Measurements from ENCODE around the gene NASP. TPM values are rescaled to one million over a fixed set of nuclear protein-coding genes. Genes with fewer than 3 reads are reported as not detected.

The NASP gene
- total and polyA plus RNA-seq, 2 of the 4 experiments (the other 2 are of a cell fraction) = 56.6 to 124 TPM

GRCh38 chr1:45643321-45643720 lies 59.5 kb downstream of the NASP start:
- intact Hi-C loops (cut with micrococcal nuclease) = loop anchor here (5.0 kb wide), 1 partner anchor 239 kb away; no protein-coding TSS in a partner anchor
- DNase-seq (no peak), ATAC-seq (ENCODE audit: low read depth) (no peak)
- Histone ChIP-seq H3K23ac (ENCODE audit: low read depth, low read length) (no peak overlapping the region), H3K4me1 (ENCODE audit: control insufficient read depth, insufficient read depth, low read length) (peaks cover 5% of the 10 kb centered on the region), H4K20me1 (ENCODE audit: insufficient read depth, low read length) (peaks cover 12% of the 10 kb centered on the region; the same call in 1 of the 2 replicates), H3K9me3 (ENCODE audit: control insufficient read depth, insufficient read depth, low read length) (no peaks in the 10 kb centered on the region), H2AK5ac (ENCODE audit: low read depth, low read length) (no peak overlapping the region), H3K9me1 (ENCODE audit: insufficient read depth, low read length) (peaks cover 8% of the 10 kb centered on the region), H3K4me2 (ENCODE audit: low read depth, low read length) (no peak overlapping the region), H2AK9ac (replicated peaks; ENCODE audit: low read depth, low read length, poor library complexity) (no peak overlapping the region), H3K27ac (ENCODE audit: insufficient read depth, low read length) (no peak overlapping the region), H3K14ac (replicated peaks; ENCODE audit: low read depth, low read length) (no peak overlapping the region), H2BK120ac (ENCODE audit: low read depth, low read length) (no peak overlapping the region), H4K5ac (ENCODE audit: low read depth, low read length) (no peak overlapping the region), H3K79me1 (ENCODE audit: low read depth in 1 of 2, low read length in 2 of 2) (peaks cover 21 to 60% of the 10 kb centered on the region in 2 experiments), H3K18ac (ENCODE audit: low read depth, low read length) (no peak overlapping the region), H2BK5ac (ENCODE audit: low read depth, low read length, poor library complexity, severe bottlenecking) (no peak overlapping the region), H3K27me3 (ENCODE audit: control insufficient read depth, insufficient read depth, low read length) (no peaks in the 10 kb centered on the region), H2BK15ac (ENCODE audit: low read depth, low read length) (no peak overlapping the region), H2AFZ (replicated peaks; ENCODE audit: low read length, poor library complexity) (no peak overlapping the region), H3K4ac (ENCODE audit: low read depth, low read length) (no peak overlapping the region), H2BK20ac (ENCODE audit: low read depth, low read length) (no peak overlapping the region), H3K9ac (ENCODE audit: low read depth, low read length) (no peak overlapping the region), H3K4me3 (ENCODE audit: insufficient read depth, low read depth, low read length) (no peak overlapping the region), H4K8ac (ENCODE audit: low read depth in 2 of 2, low read length in 2 of 2) (no peak overlapping the region), H3K56ac (ENCODE audit: extremely low read depth, insufficient read depth, low read length) (no peak overlapping the region), H4K91ac (ENCODE audit: insufficient read depth, low read depth, low read length) (no peak overlapping the region), H3K36me3 (ENCODE audit: control insufficient read depth, insufficient read depth, low read length) (peaks cover 41% of the 10 kb centered on the region)
- no CpG with 5 or more reads among the region's 5 CpGs for WGBS, 2 experiments (ENCODE audit: extremely low coverage in 2 of 2, insufficient read length in 1 of 2)
- TF ChIP-seq NFE2L2 (IDR thresholded peaks at IDR 0.05; ENCODE audit: low read depth, low read length) = no peak
- TF ChIP-seq BHLHE40 (IDR thresholded peaks at IDR 0.05; ENCODE audit: low read depth, low read length) = no peak
- TF ChIP-seq MXI1 (IDR thresholded peaks at IDR 0.05; ENCODE audit: borderline replicate concordance, low read depth, low read length) = no peak
- TF ChIP-seq RCOR1 (IDR thresholded peaks at IDR 0.05; ENCODE audit: insufficient replicate concordance, low read length) = no peak
- no peak for TF ChIP-seq CEBPB (IDR thresholded peaks at IDR 0.05; ENCODE audit: low read depth, low read length)
- TF ChIP-seq MAFK (IDR thresholded peaks at IDR 0.05; ENCODE audit: low read depth, low read length) = no peak
- no peak for TF ChIP-seq CTCF (conservative IDR thresholded peaks at IDR 0.05; ENCODE audit: low read depth, low read length)
- TF ChIP-seq FOS (IDR thresholded peaks at IDR 0.05; ENCODE audit: low read depth, low read length) = no peak
- no peak for TF ChIP-seq RAD21 (IDR thresholded peaks at IDR 0.05; ENCODE audit: low read length)
- no peak for TF ChIP-seq USF2 (IDR thresholded peaks at IDR 0.05; ENCODE audit: low read depth, low read length)
- TF ChIP-seq SMC3 (IDR thresholded peaks at IDR 0.05; ENCODE audit: low read depth, low read length) = no peak
- TF ChIP-seq CHD1 (IDR thresholded peaks at IDR 0.05; ENCODE audit: low read depth, low read length) = no peak
- no peak for TF ChIP-seq ELK1 (IDR thresholded peaks at IDR 0.05; ENCODE audit: borderline replicate concordance, low read depth, low read length)
- TF ChIP-seq RFX5 (IDR thresholded peaks at IDR 0.05; ENCODE audit: low read depth, low read length) = no peak
- no peak for TF ChIP-seq MAZ (IDR thresholded peaks at IDR 0.05; ENCODE audit: borderline replicate concordance, low read depth, low read length)
- TF ChIP-seq POLR2A (IDR thresholded peaks at IDR 0.05; ENCODE audit: low read depth, low read length) = no peak
- ChIA-PET CTCF (no interaction called here), POLR2A (ENCODE audit: unreplicated experiment) (no interaction called here)
- dilution Hi-C loops (cut with HindIII; ENCODE audit: low sequenced_read_pairs, unreplicated experiment) = no loop called here
- in situ Hi-C loops (cut with MboI; ENCODE audit: low sequenced_read_pairs) = no loop called here
- BruUV-seq (replicated peaks) = no TSS peak
